ENCODE measurements around the gene NEXN.

DNA sequence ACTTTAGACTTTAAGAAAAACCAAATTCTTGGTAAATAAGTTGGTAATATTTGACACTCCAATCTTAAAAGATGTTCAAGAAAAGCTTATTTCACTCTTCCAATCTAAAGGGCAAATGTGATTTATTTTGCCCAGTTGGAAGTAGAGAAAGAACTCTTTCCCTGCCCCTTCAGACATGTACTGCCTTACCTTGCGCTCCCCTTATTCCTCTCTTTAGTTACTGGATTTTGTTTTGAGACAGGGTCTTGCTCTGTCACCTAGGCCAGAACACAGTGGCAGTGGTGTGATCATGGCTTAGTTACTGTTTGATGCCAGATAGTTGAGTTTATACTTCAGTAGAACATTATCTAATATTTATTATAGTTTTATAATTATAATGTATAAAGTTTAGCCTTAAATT is 62.9 kb downstream of the NEXN start:
- TF ChIP-seq, protein P1, sequence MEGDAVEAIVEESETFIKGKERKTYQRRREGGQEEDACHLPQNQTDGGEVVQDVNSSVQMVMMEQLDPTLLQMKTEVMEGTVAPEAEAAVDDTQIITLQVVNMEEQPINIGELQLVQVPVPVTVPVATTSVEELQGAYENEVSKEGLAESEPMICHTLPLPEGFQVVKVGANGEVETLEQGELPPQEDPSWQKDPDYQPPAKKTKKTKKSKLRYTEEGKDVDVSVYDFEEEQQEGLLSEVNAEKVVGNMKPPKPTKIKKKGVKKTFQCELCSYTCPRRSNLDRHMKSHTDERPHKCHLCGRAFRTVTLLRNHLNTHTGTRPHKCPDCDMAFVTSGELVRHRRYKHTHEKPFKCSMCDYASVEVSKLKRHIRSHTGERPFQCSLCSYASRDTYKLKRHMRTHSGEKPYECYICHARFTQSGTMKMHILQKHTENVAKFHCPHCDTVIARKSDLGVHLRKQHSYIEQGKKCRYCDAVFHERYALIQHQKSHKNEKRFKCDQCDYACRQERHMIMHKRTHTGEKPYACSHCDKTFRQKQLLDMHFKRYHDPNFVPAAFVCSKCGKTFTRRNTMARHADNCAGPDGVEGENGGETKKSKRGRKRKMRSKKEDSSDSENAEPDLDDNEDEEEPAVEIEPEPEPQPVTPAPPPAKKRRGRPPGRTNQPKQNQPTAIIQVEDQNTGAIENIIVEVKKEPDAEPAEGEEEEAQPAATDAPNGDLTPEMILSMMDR (IDR thresholded peaks at IDR 0.05) = no peak
- TF ChIP-seq POLR2A (IDR thresholded peaks at IDR 0.05) = no peak

Measured in right lobe of liver (tissue), 4 donors.